Fibroblast of pulmonary artery (primary cell): Measurements from ENCODE around the gene SRSF9.

Source experiments
- DNase-seq: peaks from one replicate; pipeline ENCODE4 v3.0.0-alpha.2; 2010; ENCODE audit warnings: low read depth
- H3K4me3 ChIP-seq: replicated peaks from 2 replicates; pipeline ENCODE4 v1.5.1; 2011; ENCODE audit warnings: low read depth, mild to moderate bottlenecking, control low read depth, low read length, moderate library complexity
- CTCF ChIP-seq: IDR thresholded peaks from 2 replicates; pipeline ENCODE4 v1.5.1; 2011; ENCODE audit warnings: mild to moderate bottlenecking, control low read depth, low read length, inconsistent platforms; ENCODE audit errors: missing control alignments

SRSF9 gene

GRCh38 chr12:120470150-120470784 lies 719 bp upstream of the SRSF9 start:
- peak; percentile 19 for DNase-seq
- no peak for TF ChIP-seq CTCF
- H3K4me3 ChIP-seq = peak overlapping the region; percentile 83

- DNase-seq = no peak
- no peak for TF ChIP-seq CTCF
- H3K4me3 ChIP-seq = peak overlapping the region; percentile 83
These were observed 613 bp downstream of the SRSF9 start for GRCh38 chr12:120468821-120469449.

- peak overlapping the region; percentile 83 for H3K4me3 ChIP-seq
- peak; percentile 70 for DNase-seq
- TF ChIP-seq CTCF = no peak
These were observed 1.2 kb downstream of the SRSF9 start for GRCh38 chr12:120468325-120468820.

GRCh38 chr12:120467439-120467838 lies 2.1 kb downstream of the SRSF9 start:
- DNase-seq = no peak
- H3K4me3 ChIP-seq = peak overlapping the region; percentile 83
- no peak for TF ChIP-seq CTCF

GRCh38 chr12:120466560-120467315 lies 2.8 kb downstream of the SRSF9 start:
- DNase-seq = peak; percentile 57
- no peak overlapping the region for H3K4me3 ChIP-seq
- TF ChIP-seq CTCF = peak; percentile 64

GRCh38 chr12:120465756-120466155 lies 3.8 kb downstream of the SRSF9 start:
- no peak for DNase-seq
- no peak for TF ChIP-seq CTCF
- no peak overlapping the region for H3K4me3 ChIP-seq
